Measurements from ENCODE around the gene ABCA2. TPM values are rescaled to one million over a fixed set of nuclear protein-coding genes. Genes with fewer than 3 reads are reported as not detected.
A peak's percentile ranks its signal among the peaks of the same experiment; 100 is the strongest.

Gene ABCA2
- total and polyA plus RNA-seq, 2 experiments from 2014 or later = 7.0 to 16.0 TPM

DNA sequence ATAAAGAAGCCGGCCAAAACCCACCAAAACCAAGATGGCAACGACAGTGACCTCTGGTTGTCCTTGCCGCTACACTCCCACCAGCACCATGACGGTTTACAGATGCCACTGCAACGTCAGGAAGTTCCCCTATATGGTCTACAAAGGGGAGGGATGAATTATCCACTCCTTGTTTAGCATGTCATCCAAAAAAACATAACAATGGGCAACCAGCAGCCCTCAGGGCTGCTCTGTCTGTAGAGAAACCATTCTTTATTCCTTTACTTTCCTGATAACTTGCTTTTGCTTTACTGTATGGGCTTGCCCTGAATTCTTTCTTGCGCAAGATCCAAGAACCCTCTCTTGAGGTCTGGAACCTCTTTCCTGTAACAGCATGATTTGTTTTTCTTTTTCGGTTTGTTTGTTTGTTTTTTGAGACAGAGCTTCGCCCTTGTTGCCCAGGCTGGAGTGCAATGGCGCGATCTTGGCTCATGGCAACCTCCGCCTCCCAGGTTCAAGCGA is 47.3 kb upstream of the ABCA2 start (continued):
- TF ChIP-seq REST (IDR thresholded peaks at IDR 0.05; ENCODE audit: unreplicated experiment) = no peak
- TF ChIP-seq POLR2AphosphoS5 (IDR thresholded peaks at IDR 0.05; ENCODE audit: low read depth) = no peak
- no peak for TF ChIP-seq JUNB (IDR thresholded peaks at IDR 0.05; ENCODE audit: unreplicated experiment)

DNA sequence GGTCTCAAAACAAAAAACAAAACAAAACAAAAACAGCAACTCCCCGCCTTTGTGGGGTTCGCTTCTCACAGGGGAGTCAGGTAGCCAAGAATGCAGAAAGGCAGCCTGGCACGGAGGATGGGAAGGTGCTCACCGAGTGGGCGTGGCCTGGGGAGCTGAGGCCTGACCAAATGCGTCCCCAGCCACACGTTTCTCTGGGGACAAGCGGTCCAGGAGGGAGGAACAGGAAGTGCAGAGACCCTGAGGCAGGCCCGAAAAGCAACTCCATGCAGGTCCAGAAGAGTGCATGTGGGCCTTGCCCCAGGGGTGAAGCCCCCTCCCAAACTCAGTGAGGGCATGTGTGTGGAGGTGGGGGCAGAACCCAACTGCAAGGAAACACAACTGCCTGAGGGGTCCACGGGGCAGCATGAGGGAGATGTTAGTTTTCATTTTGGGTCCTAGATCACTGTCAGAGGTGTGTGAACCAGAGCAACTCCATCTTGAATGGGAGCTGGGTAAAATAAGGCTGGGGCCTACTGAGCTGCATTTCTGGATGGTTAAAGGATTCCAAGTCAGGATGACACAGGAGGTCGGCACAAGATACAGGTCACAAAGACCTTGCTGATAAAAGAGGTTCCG is 46.7 kb upstream of the ABCA2 start:
- Histone ChIP-seq H3K4me2 (0 out of 2 replicates have a peak overlapping the region, but pooled peaks have one; percentile 20), H3K27ac (ENCODE audit: low read depth) (peak overlapping the region; percentile 47; the same call in 1 of the 2 replicates), H3K4me3 (no peak overlapping the region; the same call in 1 of the 2 replicates), H4K20me1 (replicated peaks; ENCODE audit: insufficient read depth) (0 out of 2 replicates have a peak, but pooled peaks cover 3% of the 10 kb centered on the region), H2AFZ (no peak overlapping the region), H3K79me2 (replicated peaks; ENCODE audit: insufficient read depth) (no peaks in the 10 kb centered on the region), H3F3A (replicated peaks; ENCODE audit: low read depth) (peaks cover 31% of the 10 kb centered on the region), H3K36me3 (ENCODE audit: insufficient read depth) (no peaks in the 10 kb centered on the region), H3K27me3 (ENCODE audit: insufficient read depth) (peaks cover 37% of the 10 kb centered on the region), H3K9me2 (ENCODE audit: insufficient read depth) (no peaks in the 10 kb centered on the region), H3K4me1 (ENCODE audit: insufficient read depth) (peaks cover 29% of the 10 kb centered on the region)
- H3K27ac Mint-ChIP-seq = peak overlapping the region; percentile 38
- peak; percentile 77 for DNase-seq (ENCODE audit: low spot score)
- H3K9me3 Mint-ChIP-seq = no peaks in the 10 kb centered on the region; the same call in 2 of the 3 replicates
- H3K27me3 Mint-ChIP-seq (ENCODE audit: insufficient read depth, low read depth, poor library complexity) = peaks cover 46% of the 10 kb centered on the region
- TF ChIP-seq, protein P1, sequence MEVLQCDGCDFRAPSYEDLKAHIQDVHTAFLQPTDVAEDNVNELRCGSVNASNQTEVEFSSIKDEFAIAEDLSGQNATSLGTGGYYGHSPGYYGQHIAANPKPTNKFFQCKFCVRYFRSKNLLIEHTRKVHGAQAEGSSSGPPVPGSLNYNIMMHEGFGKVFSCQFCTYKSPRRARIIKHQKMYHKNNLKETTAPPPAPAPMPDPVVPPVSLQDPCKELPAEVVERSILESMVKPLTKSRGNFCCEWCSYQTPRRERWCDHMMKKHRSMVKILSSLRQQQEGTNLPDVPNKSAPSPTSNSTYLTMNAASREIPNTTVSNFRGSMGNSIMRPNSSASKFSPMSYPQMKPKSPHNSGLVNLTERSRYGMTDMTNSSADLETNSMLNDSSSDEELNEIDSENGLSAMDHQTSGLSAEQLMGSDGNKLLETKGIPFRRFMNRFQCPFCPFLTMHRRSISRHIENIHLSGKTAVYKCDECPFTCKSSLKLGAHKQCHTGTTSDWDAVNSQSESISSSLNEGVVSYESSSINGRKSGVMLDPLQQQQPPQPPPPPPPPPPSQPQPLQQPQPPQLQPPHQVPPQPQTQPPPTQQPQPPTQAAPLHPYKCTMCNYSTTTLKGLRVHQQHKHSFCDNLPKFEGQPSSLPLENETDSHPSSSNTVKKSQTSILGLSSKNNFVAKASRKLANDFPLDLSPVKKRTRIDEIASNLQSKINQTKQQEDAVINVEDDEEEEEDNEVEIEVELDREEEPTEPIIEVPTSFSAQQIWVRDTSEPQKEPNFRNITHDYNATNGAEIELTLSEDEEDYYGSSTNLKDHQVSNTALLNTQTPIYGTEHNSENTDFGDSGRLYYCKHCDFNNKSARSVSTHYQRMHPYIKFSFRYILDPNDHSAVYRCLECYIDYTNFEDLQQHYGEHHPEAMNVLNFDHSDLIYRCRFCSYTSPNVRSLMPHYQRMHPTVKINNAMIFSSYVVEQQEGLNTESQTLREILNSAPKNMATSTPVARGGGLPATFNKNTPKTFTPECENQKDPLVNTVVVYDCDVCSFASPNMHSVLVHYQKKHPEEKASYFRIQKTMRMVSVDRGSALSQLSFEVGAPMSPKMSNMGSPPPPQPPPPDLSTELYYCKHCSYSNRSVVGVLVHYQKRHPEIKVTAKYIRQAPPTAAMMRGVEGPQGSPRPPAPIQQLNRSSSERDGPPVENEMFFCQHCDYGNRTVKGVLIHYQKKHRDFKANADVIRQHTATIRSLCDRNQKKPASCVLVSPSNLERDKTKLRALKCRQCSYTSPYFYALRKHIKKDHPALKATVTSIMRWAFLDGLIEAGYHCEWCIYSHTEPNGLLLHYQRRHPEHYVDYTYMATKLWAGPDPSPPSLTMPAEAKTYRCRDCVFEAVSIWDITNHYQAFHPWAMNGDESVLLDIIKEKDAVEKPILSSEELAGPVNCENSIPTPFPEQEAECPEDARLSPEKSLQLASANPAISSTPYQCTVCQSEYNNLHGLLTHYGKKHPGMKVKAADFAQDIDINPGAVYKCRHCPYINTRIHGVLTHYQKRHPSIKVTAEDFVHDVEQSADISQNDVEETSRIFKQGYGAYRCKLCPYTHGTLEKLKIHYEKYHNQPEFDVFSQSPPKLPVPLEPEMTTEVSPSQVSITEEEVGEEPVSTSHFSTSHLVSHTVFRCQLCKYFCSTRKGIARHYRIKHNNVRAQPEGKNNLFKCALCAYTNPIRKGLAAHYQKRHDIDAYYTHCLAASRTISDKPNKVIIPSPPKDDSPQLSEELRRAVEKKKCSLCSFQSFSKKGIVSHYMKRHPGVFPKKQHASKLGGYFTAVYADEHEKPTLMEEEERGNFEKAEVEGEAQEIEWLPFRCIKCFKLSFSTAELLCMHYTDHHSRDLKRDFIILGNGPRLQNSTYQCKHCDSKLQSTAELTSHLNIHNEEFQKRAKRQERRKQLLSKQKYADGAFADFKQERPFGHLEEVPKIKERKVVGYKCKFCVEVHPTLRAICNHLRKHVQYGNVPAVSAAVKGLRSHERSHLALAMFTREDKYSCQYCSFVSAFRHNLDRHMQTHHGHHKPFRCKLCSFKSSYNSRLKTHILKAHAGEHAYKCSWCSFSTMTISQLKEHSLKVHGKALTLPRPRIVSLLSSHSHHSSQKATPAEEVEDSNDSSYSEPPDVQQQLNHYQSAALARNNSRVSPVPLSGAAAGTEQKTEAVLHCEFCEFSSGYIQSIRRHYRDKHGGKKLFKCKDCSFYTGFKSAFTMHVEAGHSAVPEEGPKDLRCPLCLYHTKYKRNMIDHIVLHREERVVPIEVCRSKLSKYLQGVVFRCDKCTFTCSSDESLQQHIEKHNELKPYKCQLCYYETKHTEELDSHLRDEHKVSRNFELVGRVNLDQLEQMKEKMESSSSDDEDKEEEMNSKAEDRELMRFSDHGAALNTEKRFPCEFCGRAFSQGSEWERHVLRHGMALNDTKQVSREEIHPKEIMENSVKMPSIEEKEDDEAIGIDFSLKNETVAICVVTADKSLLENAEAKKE (CRISPR knock-in tag; IDR thresholded peaks at IDR 0.05) = no peak
- TF ChIP-seq ZNF114 (CRISPR knock-in tag; IDR thresholded peaks at IDR 0.05) = no peak
- no peak for TF ChIP-seq ZNF331 (CRISPR knock-in tag; IDR thresholded peaks at IDR 0.05; ENCODE audit: low read depth)
- no peak for TF ChIP-seq EZH2phosphoT487 (IDR thresholded peaks at IDR 0.05; ENCODE audit: unreplicated experiment)
- H3K36me3 Mint-ChIP-seq (ENCODE audit: low read depth) = no peaks in the 10 kb centered on the region; the same call in 2 of the 3 replicates
- H3K4me3 Mint-ChIP-seq = no peak overlapping the region; the same call in 2 of the 3 replicates
- H3K4me1 Mint-ChIP-seq = peaks cover 22% of the 10 kb centered on the region
- no peak for ATAC-seq
